ENCODE data around the gene RPN2. TPM values are rescaled to one million over a fixed set of nuclear protein-coding genes. Genes with fewer than 3 reads are reported as not detected.

RPN2 gene
- total RNA-seq, 1 experiment from 2014 or later, result 185 TPM

DNA sequence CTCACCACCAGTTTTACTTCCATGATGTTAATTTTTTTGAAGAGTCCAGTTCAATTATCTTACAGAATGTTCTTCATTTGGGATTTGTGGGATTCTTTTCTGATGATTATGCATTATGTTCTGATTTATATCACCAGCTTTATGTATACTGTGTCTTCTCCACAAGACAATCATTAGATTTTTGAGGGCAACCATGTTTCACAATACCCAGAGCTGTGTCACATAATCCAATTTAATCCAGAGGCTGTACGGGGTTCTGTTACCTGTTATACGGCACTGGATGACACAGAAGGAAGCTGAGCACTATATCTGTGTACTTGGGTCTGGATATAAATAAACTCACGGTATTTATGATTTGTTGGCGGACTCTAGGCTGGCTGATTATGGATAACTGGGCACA is 41.6 kb upstream of the RPN2 start:
- no peaks in the 10 kb centered on the region for H3F3A ChIP-seq (ENCODE audit: insufficient read depth, low read depth)
- CTCF ChIA-PET, result interaction anchor here (0.6 kb wide), 1 partner anchor 532 kb away, joined by 3 read pairs; no protein-coding TSS in a partner anchor
- no peaks in the 10 kb centered on the region for H3K36me3 ChIP-seq (ENCODE audit: low read depth)
- H3K27ac ChIP-seq, result no peak overlapping the region
- H4K20me1 ChIP-seq (ENCODE audit: insufficient read depth), result no peaks in the 10 kb centered on the region
- H3K4me2 ChIP-seq, result no peak overlapping the region
- no TSS peak for BruUV-seq (replicated peaks)
- H3K4me3 ChIP-seq, result no peak overlapping the region
- POLR2A ChIA-PET (ENCODE audit: unreplicated experiment), result no interaction called here
- H3K27me3 ChIP-seq (ENCODE audit: insufficient read depth, low read depth), result no peaks in the 10 kb centered on the region
- intact Hi-C loops (cut with micrococcal nuclease; ENCODE audit: unreplicated experiment), result no loop called here
- TF ChIP-seq EZH2 (IDR thresholded peaks at IDR 0.05; ENCODE audit: low read depth) (no peak), CTCF (conservative IDR thresholded peaks at IDR 0.05) (no peak)
- H3K9me3 ChIP-seq (ENCODE audit: insufficient read depth, low read depth), result no peaks in the 10 kb centered on the region
- no peak for DNase-seq
- no peaks in the 10 kb centered on the region for H3K79me2 ChIP-seq (ENCODE audit: low read depth)
- no peak overlapping the region for H2AFZ ChIP-seq
- no peaks in the 10 kb centered on the region for H3K4me1 ChIP-seq (replicated peaks; ENCODE audit: insufficient read depth)
- H3K9me2 ChIP-seq (ENCODE audit: insufficient read depth), result no peaks in the 10 kb centered on the region

DNA sequence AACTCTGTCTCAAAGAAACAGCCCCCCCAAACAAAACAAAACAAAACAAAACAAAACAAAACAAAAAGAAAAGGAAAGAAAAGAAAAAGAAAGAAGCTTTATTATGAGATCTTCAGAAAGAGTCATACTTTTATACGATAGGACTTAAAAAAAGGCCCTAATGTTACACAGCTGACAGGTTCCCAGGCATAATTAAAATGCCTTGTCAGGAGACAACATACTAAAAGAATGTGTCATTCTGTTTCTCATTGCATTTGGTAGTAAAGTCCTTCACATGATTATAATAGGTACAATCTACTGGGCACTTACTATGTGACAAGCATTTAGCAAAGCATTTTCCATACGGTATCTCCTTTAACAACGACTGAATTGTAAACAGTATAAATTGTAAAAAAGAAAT is 36.4 kb upstream of the RPN2 start:
- H3K9me2 ChIP-seq (ENCODE audit: insufficient read depth), result no peaks in the 10 kb centered on the region
- no peak overlapping the region for H3K4me2 ChIP-seq
- H3K4me1 ChIP-seq (replicated peaks; ENCODE audit: insufficient read depth), result no peaks in the 10 kb centered on the region
- peak in 1 of 2 experiments; percentile 40 for DNase-seq
- H3K4me3 ChIP-seq, result no peak overlapping the region
- no peak overlapping the region for H3K27ac ChIP-seq
- BruUV-seq (replicated peaks), result no TSS peak
- no peaks in the 10 kb centered on the region for H3K36me3 ChIP-seq (ENCODE audit: low read depth)
- intact Hi-C loops (cut with micrococcal nuclease; ENCODE audit: unreplicated experiment), result no loop called here
- H3F3A ChIP-seq (ENCODE audit: insufficient read depth, low read depth), result no peaks in the 10 kb centered on the region
- ChIA-PET POLR2A (ENCODE audit: unreplicated experiment) (no interaction called here), CTCF (no interaction called here)
- H2AFZ ChIP-seq, result no peak overlapping the region
- TF ChIP-seq CTCF (conservative IDR thresholded peaks at IDR 0.05), result no peak
- TF ChIP-seq EZH2 (IDR thresholded peaks at IDR 0.05; ENCODE audit: low read depth), result no peak
- H3K9me3 ChIP-seq (ENCODE audit: insufficient read depth, low read depth), result no peaks in the 10 kb centered on the region
- no peaks in the 10 kb centered on the region for H3K27me3 ChIP-seq (ENCODE audit: insufficient read depth, low read depth)
- H3K79me2 ChIP-seq (ENCODE audit: low read depth), result no peaks in the 10 kb centered on the region
- no peaks in the 10 kb centered on the region for H4K20me1 ChIP-seq (ENCODE audit: insufficient read depth)

DNA sequence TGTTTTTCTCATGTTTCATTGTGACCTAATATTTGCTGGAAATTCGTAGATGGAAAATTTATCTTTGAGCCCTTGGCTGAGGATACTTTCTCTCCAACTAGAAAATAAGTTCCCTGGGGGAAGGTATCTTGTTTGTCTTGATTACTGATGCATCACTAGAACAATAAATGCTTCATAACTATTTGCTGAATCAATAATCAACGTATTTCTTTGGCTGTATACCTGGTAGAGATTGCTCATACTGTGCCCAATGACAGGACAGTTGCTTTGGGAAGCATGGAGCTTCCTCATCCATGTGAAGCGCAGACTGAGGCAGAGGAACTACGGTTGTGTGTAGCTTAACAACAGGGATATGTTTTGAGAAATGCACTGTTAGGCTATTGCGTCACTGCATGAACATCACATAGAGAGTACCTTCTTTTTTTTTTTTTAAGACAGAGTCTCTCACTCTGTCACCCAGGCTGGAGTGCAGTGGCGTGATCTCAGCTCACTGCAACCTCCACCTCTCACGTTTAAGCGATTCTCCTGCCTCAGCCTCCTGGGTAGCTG is 34.2 kb upstream of the RPN2 start:
- no TSS peak for BruUV-seq (replicated peaks)
- CTCF ChIA-PET, result interaction anchor here (0.5 kb wide), 1 partner anchor 184 kb away, joined by 6 read pairs; no protein-coding TSS in a partner anchor
- intact Hi-C loops (cut with micrococcal nuclease; ENCODE audit: unreplicated experiment), result no loop called here
- DNase-seq, result no peak
- Histone ChIP-seq H3K4me2 (no peak overlapping the region), H3K4me3 (no peak overlapping the region), H3K79me2 (ENCODE audit: low read depth) (no peaks in the 10 kb centered on the region), H3K27ac (no peak overlapping the region), H2AFZ (no peak overlapping the region), H4K20me1 (ENCODE audit: insufficient read depth) (no peaks in the 10 kb centered on the region), H3K4me1 (replicated peaks; ENCODE audit: insufficient read depth) (no peaks in the 10 kb centered on the region), H3K9me2 (ENCODE audit: insufficient read depth) (no peaks in the 10 kb centered on the region), H3K36me3 (ENCODE audit: low read depth) (no peaks in the 10 kb centered on the region), H3F3A (ENCODE audit: insufficient read depth, low read depth) (no peaks in the 10 kb centered on the region), H3K9me3 (ENCODE audit: insufficient read depth, low read depth) (no peaks in the 10 kb centered on the region), H3K27me3 (ENCODE audit: insufficient read depth, low read depth) (no peaks in the 10 kb centered on the region)
- POLR2A ChIA-PET (ENCODE audit: unreplicated experiment), result no interaction called here
- no peak for TF ChIP-seq CTCF (conservative IDR thresholded peaks at IDR 0.05)
- no peak for TF ChIP-seq EZH2 (IDR thresholded peaks at IDR 0.05; ENCODE audit: low read depth)
